ENCODE measurements around the gene B4GALNT1. TPM values are rescaled to one million over a fixed set of nuclear protein-coding genes. Genes with fewer than 3 reads are reported as not detected.

B4GALNT1 gene
- total and polyA plus RNA-seq, 9 of the 15 experiments (the other 6 are each of a cell fraction or from before 2014, with no cell fraction given), result 1.0 to 32.2 (median 9.8) TPM

GRCh38 chr12:57613427-57614109 is 19.4 kb downstream of the B4GALNT1 start (continued):
- no peak for TF ChIP-seq GMEB1 (CRISPR knock-in tag; IDR thresholded peaks at IDR 0.05)
- TF ChIP-seq CEBPB (tag; IDR thresholded peaks at IDR 0.05), result peak; percentile 70
- no peak for TF ChIP-seq SMAD3 (CRISPR knock-in tag; conservative IDR thresholded peaks at IDR 0.05)

GRCh38 chr12:57612711-57613426 is 20.1 kb downstream of the B4GALNT1 start:
- intact Hi-C loops (cut with micrococcal nuclease) (no loop called here), in situ Hi-C loops (cut with MboI) (no loop called here)
- peaks cover 4% of the 10 kb centered on the region for H3K9me1 ChIP-seq (ENCODE audit: control insufficient read depth, insufficient read depth, low read length)
- H3K4me3 ChIP-seq, result no peak overlapping the region
- peak overlapping the region; percentile 67 for H3K4me2 ChIP-seq (ENCODE audit: insufficient read depth, low read length)
- no peak overlapping the region for H2AFZ ChIP-seq (ENCODE audit: low read depth, low read length)
- BruUV-seq (replicated peaks), result no TSS peak
- peak; percentile 62 for FAIRE-seq
- H4K20me1 ChIP-seq (replicated peaks; ENCODE audit: control insufficient read depth, insufficient read depth, low read length), result no peaks in the 10 kb centered on the region
- peaks cover 2% of the 10 kb centered on the region; the same call in 2 of the 3 replicates for H3K79me2 ChIP-seq (ENCODE audit: control insufficient read depth, insufficient read depth, low read length)
- no peak overlapping the region; the same call in 2 of the 3 replicates for H3K27ac ChIP-seq (ENCODE audit: extremely low read depth, low read depth, low read length)
- peak overlapping the region in 1 of 2 experiments; percentile 83; a peak in 2 of 4 replicates for H3K9ac ChIP-seq (ENCODE audit: insufficient read depth in 1 of 2, low read depth in 2 of 2, low read length in 2 of 2)
- no peaks in the 10 kb centered on the region for H3K27me3 ChIP-seq (ENCODE audit: control insufficient read depth in 2 of 2, insufficient read depth in 2 of 2, low read length in 2 of 2)
- peaks cover 55 to 63% of the 10 kb centered on the region in 2 experiments for H3K4me1 ChIP-seq (replicated peaks in 1 of 2; ENCODE audit: control insufficient read depth in 2 of 2, insufficient read depth in 2 of 2, low read length in 2 of 2)
- 0 out of 3 replicates have a peak, but pooled peaks have one; percentile 3 for ATAC-seq
- peaks cover 16% of the 10 kb centered on the region; the same call in 2 of the 3 replicates for H3K36me3 ChIP-seq (ENCODE audit: control insufficient read depth, insufficient read depth, low read length)
- H3K9me3 ChIP-seq (replicated peaks; ENCODE audit: control insufficient read depth, insufficient read depth, low read depth, low read length), result no peaks in the 10 kb centered on the region
- 45% methylated on average over 7 of the region's 10 CpGs for WGBS (ENCODE audit: insufficient coverage, low coverage, missing lambda C conversion rate)
- CTCF ChIA-PET (ENCODE audit: low intra/inter-chr PET ratio), result no interaction called here
- peak in 1 of 4 experiments; percentile 43 for DNase-seq (ENCODE audit: extremely low read depth in 1 of 4, low spot score in 3 of 4)
- POLR2A ChIA-PET, result interaction anchor here (0.8 to 2.4 kb wide), 7 partner anchors 8 to 94 kb away, joined by 3 to 10 read pairs (median 5); partner anchors contain the start of genes DDIT3 and DTX3
- TF ChIP-seq E2F6 (IDR thresholded peaks at IDR 0.05; ENCODE audit: borderline replicate concordance in 1 of 2, extremely low read depth in 1 of 2, insufficient read depth in 1 of 2, insufficient read length in 1 of 2, low read depth in 1 of 2, low read length in 1 of 2, poor library complexity in 1 of 2, severe bottlenecking in 1 of 2), result peak in 1 of 2 experiments; percentile 52
- no peak for TF ChIP-seq ZNF398 (CRISPR knock-in tag; IDR thresholded peaks at IDR 0.05)
- peak; percentile 36 for TF ChIP-seq CBFA2T3 (IDR thresholded peaks at IDR 0.05)
- TF ChIP-seq DNMT1 (IDR thresholded peaks at IDR 0.05), result no peak
- TF ChIP-seq ZBTB17 (CRISPR knock-in tag; IDR thresholded peaks at IDR 0.05), result no peak
- TF ChIP-seq ZBTB2 (IDR thresholded peaks at IDR 0.05), result no peak
- TF ChIP-seq NCOA1 (IDR thresholded peaks at IDR 0.05; ENCODE audit: low read depth), result no peak
